Keratinocyte (primary cell): ENCODE data around the gene COLGALT1. TPM values are rescaled to one million over a fixed set of nuclear protein-coding genes. Genes with fewer than 3 reads are reported as not detected.
"Not testable (repeated sequence)": the region's sequence is repeated elsewhere in the genome, so short reads cannot be mapped to it uniquely, and the experiment has no call there.

ENCODE experiments used
- DNase-seq: peaks from one replicate; pipeline ENCODE4 v3.0.0-alpha.2; 2011; ENCODE audit warnings: low read depth, missing footprints, low spot score
- FAIRE-seq: peaks from 2 replicates; lab custom pipeline; 2011; peaks lifted over from hg19 to GRCh38; lab: Jason Lieb, UNC
- H2AFZ ChIP-seq: 2 replicates; pipeline ENCODE4 v1.6.0; 2012; ENCODE audit warnings: low read length, control low read depth, inconsistent platforms; ENCODE audit not compliant: control insufficient read depth
- H3K27ac ChIP-seq: 2 replicates; pipeline ENCODE4 v1.5.1; 2011; ENCODE audit warnings: low read length; ENCODE audit not compliant: control insufficient read depth, insufficient read depth
- H3K27me3 ChIP-seq: 3 replicates; pipeline ENCODE4 v1.6.0; 2011; ENCODE audit warnings: low read length; ENCODE audit not compliant: control insufficient read depth, insufficient read depth; ENCODE audit errors: extremely low read depth
- H3K36me3 ChIP-seq, 2 experiments: 2 replicates in 1 of 2; 3 replicates in 1 of 2; pipeline ENCODE4 v1.5.1; 2011; ENCODE audit warnings: low read length in 2 of 2, mild to moderate bottlenecking in 1 of 2; ENCODE audit not compliant: control insufficient read depth in 2 of 2, insufficient read depth in 2 of 2; ENCODE audit errors: extremely low read depth in 1 of 2
- H3K4me1 ChIP-seq: 3 replicates; pipeline ENCODE4 v1.5.1; 2011; ENCODE audit warnings: low read length; ENCODE audit not compliant: control insufficient read depth, insufficient read depth; ENCODE audit errors: extremely low read depth
- H3K4me2 ChIP-seq: 3 replicates; pipeline ENCODE4 v1.6.0; 2011; ENCODE audit warnings: low read depth, low read length; ENCODE audit not compliant: control insufficient read depth, insufficient read depth; ENCODE audit errors: extremely low read depth
- H3K4me3 ChIP-seq, 3 experiments: fragments of 200-600 bp in 1 of 3; sonication (generic) in 1 of 3; 2 replicates in 2 of 3; 3 replicates in 1 of 3; pipeline ENCODE4 v1.5.1; 2011 to 2016; ENCODE audit warnings: low read length in 3 of 3, mild to moderate bottlenecking in 3 of 3, control low read depth in 2 of 3, inconsistent platforms in 1 of 3, low read depth in 1 of 3, mixed read lengths in 1 of 3, mixed run types in 1 of 3, moderate library complexity in 1 of 3; ENCODE audit not compliant: control insufficient read depth in 2 of 3, insufficient read depth in 2 of 3; ENCODE audit errors: extremely low read depth in 1 of 3
- H3K79me2 ChIP-seq: 2 replicates; pipeline ENCODE4 v1.6.0; 2012; ENCODE audit warnings: low read length; ENCODE audit not compliant: control insufficient read depth, insufficient read depth
- H3K9ac ChIP-seq: 3 replicates; pipeline ENCODE4 v1.6.0; 2011; ENCODE audit warnings: low read length; ENCODE audit not compliant: control insufficient read depth, insufficient read depth; ENCODE audit errors: extremely low read depth
- H3K9me1 ChIP-seq: 3 replicates; pipeline ENCODE4 v1.6.0; 2011; ENCODE audit warnings: low read length; ENCODE audit not compliant: control insufficient read depth, insufficient read depth; ENCODE audit errors: extremely low read depth
- H3K9me3 ChIP-seq: 2 replicates; pipeline ENCODE4 v1.5.1; 2012; ENCODE audit warnings: low read depth, low read length; ENCODE audit not compliant: control insufficient read depth
- H4K20me1 ChIP-seq: 3 replicates; pipeline ENCODE4 v1.6.0; 2011; ENCODE audit warnings: low read length; ENCODE audit not compliant: control insufficient read depth, insufficient read depth; ENCODE audit errors: extremely low read depth
- EZH2 ChIP-seq: IDR thresholded peaks from one replicate; pipeline ENCODE4 v1.6.1; 2012; ENCODE audit warnings: inconsistent platforms, mild to moderate bottlenecking, low read length, moderate library complexity
- dilution Hi-C: fragments of 300-500 bp; cut with MboI; formaldehyde crosslinking; loops from one replicate; pipeline ENCODE4 v1.7.0; 2020; ENCODE audit warnings: low sequenced_read_pairs; ENCODE audit not compliant: extremely low pct_ligation_motif_present
- polyA plus RNA-seq, 5 experiments: library from polyadenylated mRNA; depleted of rRNA in 3 of 5; stranded (reverse) in 3 of 5; stranded (forward) in 1 of 5; unstranded in 1 of 5; fragments of >200 nt; gene quantifications; 1 replicate in 1 of 5; 2 replicates in 3 of 5; 3 replicates in 1 of 5; pipeline versions ENCODE4 v1.2.1 to v1.2.3, GENCODE V29; 2011 to 2012; ENCODE audit warnings: missing spikeins in 2 of 5, low read depth in 1 of 5, low replicate concordance in 1 of 5
- TF ChIP-seq, protein P1 (sequence below), 3 experiments: IDR thresholded peaks in 1 of 3; conservative IDR thresholded peaks in 1 of 3; optimal IDR thresholded peaks in 1 of 3; 2 replicates in 2 of 3; 3 replicates in 1 of 3; pipeline versions ENCODE3 to v1.5.1; 2011; ENCODE audit warnings: low read length in 3 of 3, mild to moderate bottlenecking in 3 of 3, moderate library complexity in 2 of 3, control low read depth in 1 of 3, inconsistent platforms in 1 of 3; ENCODE audit not compliant: insufficient read depth in 2 of 3; ENCODE audit errors: extremely low read depth in 1 of 3

The COLGALT1 gene
- polyA plus RNA-seq, 1 donor (not counting 4 experiments of a cell fraction or from before 2014, with no cell fraction given) = 89.4 TPM

DNA sequence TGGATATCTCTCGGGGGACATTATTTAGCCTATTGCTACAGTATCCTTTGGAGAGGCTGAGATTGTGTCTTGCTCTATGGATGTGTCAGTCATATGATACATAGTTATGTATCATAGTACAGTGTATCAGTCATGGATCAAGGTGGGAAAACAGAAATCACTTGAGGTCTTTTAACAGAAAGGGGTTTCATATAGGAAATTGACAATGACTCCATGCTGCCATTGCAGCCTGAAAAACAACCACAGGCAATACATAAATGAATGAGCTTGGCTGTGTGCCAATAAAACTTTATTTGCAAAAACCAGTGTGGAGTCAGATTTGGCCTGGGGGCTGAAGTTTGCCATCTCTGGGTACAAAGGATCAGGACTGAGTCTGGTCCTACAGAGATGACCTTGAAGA lies 35.4 kb downstream of the COLGALT1 start:
- DNase-seq (no peak), FAIRE-seq (no peak)
- Histone ChIP-seq H3K9me1 (no peaks in the 10 kb centered on the region), H3K36me3 (no peaks in the 10 kb centered on the region), H3K9me3 (no peaks in the 10 kb centered on the region), H3K27me3 (no peaks in the 10 kb centered on the region), H3K79me2 (no peaks in the 10 kb centered on the region), H3K4me2 (no peak overlapping the region), H3K27ac (no peak overlapping the region), H3K4me1 (no peaks in the 10 kb centered on the region), H4K20me1 (no peaks in the 10 kb centered on the region), H3K4me3 (no peak overlapping the region), H2AFZ (no peak overlapping the region), H3K9ac (no peak overlapping the region)
- dilution Hi-C loops = no loop called here
- TF ChIP-seq, protein P1, sequence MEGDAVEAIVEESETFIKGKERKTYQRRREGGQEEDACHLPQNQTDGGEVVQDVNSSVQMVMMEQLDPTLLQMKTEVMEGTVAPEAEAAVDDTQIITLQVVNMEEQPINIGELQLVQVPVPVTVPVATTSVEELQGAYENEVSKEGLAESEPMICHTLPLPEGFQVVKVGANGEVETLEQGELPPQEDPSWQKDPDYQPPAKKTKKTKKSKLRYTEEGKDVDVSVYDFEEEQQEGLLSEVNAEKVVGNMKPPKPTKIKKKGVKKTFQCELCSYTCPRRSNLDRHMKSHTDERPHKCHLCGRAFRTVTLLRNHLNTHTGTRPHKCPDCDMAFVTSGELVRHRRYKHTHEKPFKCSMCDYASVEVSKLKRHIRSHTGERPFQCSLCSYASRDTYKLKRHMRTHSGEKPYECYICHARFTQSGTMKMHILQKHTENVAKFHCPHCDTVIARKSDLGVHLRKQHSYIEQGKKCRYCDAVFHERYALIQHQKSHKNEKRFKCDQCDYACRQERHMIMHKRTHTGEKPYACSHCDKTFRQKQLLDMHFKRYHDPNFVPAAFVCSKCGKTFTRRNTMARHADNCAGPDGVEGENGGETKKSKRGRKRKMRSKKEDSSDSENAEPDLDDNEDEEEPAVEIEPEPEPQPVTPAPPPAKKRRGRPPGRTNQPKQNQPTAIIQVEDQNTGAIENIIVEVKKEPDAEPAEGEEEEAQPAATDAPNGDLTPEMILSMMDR (optimal IDR thresholded peaks at IDR 0.05 in 1 of 3, IDR thresholded peaks at IDR 0.05 in 1 of 3, conservative IDR thresholded peaks at IDR 0.05 in 1 of 3; ENCODE audit: extremely low read depth in 1 of 3, insufficient read depth in 2 of 3, low read length in 3 of 3) = no peak
- TF ChIP-seq EZH2 = no peak

GRCh38 chr19:17594296-17594695 lies 38.8 kb downstream of the COLGALT1 start:
- H3K4me2 ChIP-seq, H2AFZ ChIP-seq, H3K4me3 ChIP-seq, H4K20me1 ChIP-seq, H3K36me3 ChIP-seq, H3K79me2 ChIP-seq, H3K9me1 ChIP-seq, H3K27me3 ChIP-seq, dilution Hi-C loops, H3K4me1 ChIP-seq, FAIRE-seq, H3K27ac ChIP-seq, H3K9me3 ChIP-seq, H3K9ac ChIP-seq, DNase-seq: not testable (repeated sequence)

GRCh38 chr19:17598063-17598462 lies 42.6 kb downstream of the COLGALT1 start:
- H3K9me3 ChIP-seq, FAIRE-seq, DNase-seq, H3K4me3 ChIP-seq, H3K9me1 ChIP-seq, H3K9ac ChIP-seq, H3K27ac ChIP-seq, H4K20me1 ChIP-seq, H3K27me3 ChIP-seq, H3K4me1 ChIP-seq, H2AFZ ChIP-seq, H3K79me2 ChIP-seq, dilution Hi-C loops, H3K36me3 ChIP-seq, H3K4me2 ChIP-seq: not testable (repeated sequence)
